ENCODE data around the gene FGFR4. TPM values are rescaled to one million over a fixed set of nuclear protein-coding genes. Genes with fewer than 3 reads are reported as not detected.

FGFR4 gene
- total RNA-seq, 1 experiment from 2014 or later = 15.2 TPM

- in situ Hi-C loops (cut with HindIII; ENCODE audit: low pct_unique_long_range_greater_than_20kb, low sequenced_read_pairs) = no loop called here
- DNase-seq (ENCODE audit: low read depth, low spot score) = no peak
Observed at GRCh38 chr5:177079606-177080005, 7.1 kb upstream of the FGFR4 start.

GRCh38 chr5:177080265-177080664, 6.5 kb upstream of the FGFR4 start:
- in situ Hi-C loops (cut with HindIII; ENCODE audit: low pct_unique_long_range_greater_than_20kb, low sequenced_read_pairs) = no loop called here
- no peak for DNase-seq (ENCODE audit: low read depth, low spot score)

- in situ Hi-C loops (cut with HindIII; ENCODE audit: low pct_unique_long_range_greater_than_20kb, low sequenced_read_pairs) = no loop called here
- no peak for DNase-seq (ENCODE audit: low read depth, low spot score)
Observed at GRCh38 chr5:177081859-177082258, 4.9 kb upstream of the FGFR4 start.

DNA sequence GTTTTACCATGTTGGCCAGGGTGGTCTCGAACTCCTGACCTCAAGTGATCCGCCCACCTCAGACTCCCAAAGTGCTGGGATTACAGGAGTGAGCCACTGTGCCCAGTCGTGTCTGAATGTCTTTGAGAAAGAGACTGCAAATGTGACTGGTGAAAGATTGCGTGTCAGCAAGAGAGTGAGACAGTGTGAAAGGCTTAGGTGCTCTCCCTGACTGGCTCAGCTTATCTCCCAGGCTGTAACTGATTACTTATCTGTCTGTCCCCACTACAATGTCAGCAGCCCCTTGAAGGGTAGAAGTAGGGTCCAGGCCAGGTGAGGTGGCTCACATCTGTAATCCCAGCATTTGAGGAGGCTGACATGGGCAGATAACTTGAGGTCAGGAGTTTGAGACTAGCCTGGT, 3.4 kb upstream of the FGFR4 start:
- in situ Hi-C loops (cut with HindIII; ENCODE audit: low pct_unique_long_range_greater_than_20kb, low sequenced_read_pairs) = no loop called here
- DNase-seq (ENCODE audit: low read depth, low spot score) = no peak

GRCh38 chr5:177084175-177084574, 2.5 kb upstream of the FGFR4 start:
- in situ Hi-C loops (cut with HindIII; ENCODE audit: low pct_unique_long_range_greater_than_20kb, low sequenced_read_pairs) = no loop called here
- no peak for DNase-seq (ENCODE audit: low read depth, low spot score)

GRCh38 chr5:177085985-177086653, 596 bp upstream of the FGFR4 start:
- in situ Hi-C loops (cut with HindIII; ENCODE audit: low pct_unique_long_range_greater_than_20kb, low sequenced_read_pairs) = no loop called here
- DNase-seq (ENCODE audit: low read depth, low spot score) = no peak

GRCh38 chr5:177087398-177088005, 787 bp downstream of the FGFR4 start:
- no peak for DNase-seq (ENCODE audit: low read depth, low spot score)
- in situ Hi-C loops (cut with HindIII; ENCODE audit: low pct_unique_long_range_greater_than_20kb, low sequenced_read_pairs) = no loop called here

GRCh38 chr5:177089127-177089526, 2.4 kb downstream of the FGFR4 start:
- in situ Hi-C loops (cut with HindIII; ENCODE audit: low pct_unique_long_range_greater_than_20kb, low sequenced_read_pairs) = no loop called here
- DNase-seq (ENCODE audit: low read depth, low spot score) = no peak

GRCh38 chr5:177089825-177090641, 3.3 kb downstream of the FGFR4 start:
- in situ Hi-C loops (cut with HindIII; ENCODE audit: low pct_unique_long_range_greater_than_20kb, low sequenced_read_pairs) = no loop called here

GRCh38 chr5:177090813-177091212, 4.1 kb downstream of the FGFR4 start:
- no peak for DNase-seq (ENCODE audit: low read depth, low spot score)
- in situ Hi-C loops (cut with HindIII; ENCODE audit: low pct_unique_long_range_greater_than_20kb, low sequenced_read_pairs) = no loop called here

More at GRCh38 chr5:177089825-177090641, 3.3 kb downstream of the FGFR4 start:
- no peak for DNase-seq (ENCODE audit: low read depth, low spot score)

DNA sequence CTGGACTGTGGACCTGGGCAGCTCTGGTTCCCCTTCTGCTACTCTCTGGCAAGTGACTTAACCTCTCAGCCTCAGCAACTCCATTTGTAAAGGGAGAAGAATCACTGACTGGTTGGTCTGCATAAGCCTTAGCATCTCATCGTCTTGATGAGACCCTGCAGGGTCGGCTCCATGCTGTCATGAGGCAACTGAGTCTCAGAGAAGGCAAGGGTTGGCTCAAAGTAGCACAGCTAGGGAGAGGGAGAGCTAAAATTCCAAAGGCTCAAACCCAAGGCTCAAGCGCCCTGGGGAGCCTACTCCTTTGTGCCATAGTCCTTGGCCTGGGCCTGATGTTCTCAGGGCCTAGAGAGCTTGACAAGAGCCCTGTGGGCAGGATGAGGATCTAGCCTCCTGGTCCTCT, 4.5 kb downstream of the FGFR4 start:
- DNase-seq (ENCODE audit: low read depth, low spot score) = no peak
- in situ Hi-C loops (cut with HindIII; ENCODE audit: low pct_unique_long_range_greater_than_20kb, low sequenced_read_pairs) = no loop called here

DNA sequence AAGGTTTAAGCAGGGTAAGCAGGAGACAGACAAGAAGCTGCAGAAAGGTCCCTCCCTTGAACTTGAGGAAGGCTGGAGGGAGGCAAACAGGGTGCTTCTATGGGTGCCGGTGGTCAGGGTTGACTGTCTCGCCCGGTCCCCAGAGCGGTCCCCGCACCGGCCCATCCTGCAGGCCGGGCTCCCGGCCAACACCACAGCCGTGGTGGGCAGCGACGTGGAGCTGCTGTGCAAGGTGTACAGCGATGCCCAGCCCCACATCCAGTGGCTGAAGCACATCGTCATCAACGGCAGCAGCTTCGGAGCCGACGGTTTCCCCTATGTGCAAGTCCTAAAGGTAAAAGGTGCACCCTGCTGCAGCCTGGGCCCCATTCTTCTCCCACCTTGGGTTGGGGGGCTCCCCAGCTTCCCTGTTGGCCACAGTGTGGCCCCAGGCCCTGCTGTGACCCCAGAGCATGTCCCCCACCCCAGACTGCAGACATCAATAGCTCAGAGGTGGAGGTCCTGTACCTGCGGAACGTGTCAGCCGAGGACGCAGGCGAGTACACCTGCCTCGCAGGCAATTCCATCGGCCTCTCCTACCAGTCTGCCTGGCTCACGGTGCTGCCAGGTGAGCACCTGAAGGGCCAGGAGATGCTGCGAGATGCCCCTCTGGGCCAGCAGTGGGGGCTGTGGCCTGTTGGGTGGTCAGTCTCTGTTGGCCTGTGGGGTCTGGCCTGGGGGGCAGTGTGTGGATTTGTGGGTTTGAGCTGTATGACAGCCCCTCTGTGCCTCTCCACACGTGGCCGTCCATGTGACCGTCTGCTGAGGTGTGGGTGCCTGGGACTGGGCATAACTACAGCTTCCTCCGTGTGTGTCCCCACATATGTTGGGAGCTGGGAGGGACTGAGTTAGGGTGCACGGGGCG, 5.7 kb downstream of the FGFR4 start:
- in situ Hi-C loops (cut with HindIII; ENCODE audit: low pct_unique_long_range_greater_than_20kb, low sequenced_read_pairs) = no loop called here
- DNase-seq (ENCODE audit: low read depth, low spot score) = no peak

- in situ Hi-C loops (cut with HindIII; ENCODE audit: low pct_unique_long_range_greater_than_20kb, low sequenced_read_pairs) = no loop called here
- DNase-seq (ENCODE audit: low read depth, low spot score) = no peak
Observed at GRCh38 chr5:177093082-177093712, 6.5 kb downstream of the FGFR4 start.

GRCh38 chr5:177093803-177094202, 7.1 kb downstream of the FGFR4 start:
- no peak for DNase-seq (ENCODE audit: low read depth, low spot score)
- in situ Hi-C loops (cut with HindIII; ENCODE audit: low pct_unique_long_range_greater_than_20kb, low sequenced_read_pairs) = no loop called here

DNA sequence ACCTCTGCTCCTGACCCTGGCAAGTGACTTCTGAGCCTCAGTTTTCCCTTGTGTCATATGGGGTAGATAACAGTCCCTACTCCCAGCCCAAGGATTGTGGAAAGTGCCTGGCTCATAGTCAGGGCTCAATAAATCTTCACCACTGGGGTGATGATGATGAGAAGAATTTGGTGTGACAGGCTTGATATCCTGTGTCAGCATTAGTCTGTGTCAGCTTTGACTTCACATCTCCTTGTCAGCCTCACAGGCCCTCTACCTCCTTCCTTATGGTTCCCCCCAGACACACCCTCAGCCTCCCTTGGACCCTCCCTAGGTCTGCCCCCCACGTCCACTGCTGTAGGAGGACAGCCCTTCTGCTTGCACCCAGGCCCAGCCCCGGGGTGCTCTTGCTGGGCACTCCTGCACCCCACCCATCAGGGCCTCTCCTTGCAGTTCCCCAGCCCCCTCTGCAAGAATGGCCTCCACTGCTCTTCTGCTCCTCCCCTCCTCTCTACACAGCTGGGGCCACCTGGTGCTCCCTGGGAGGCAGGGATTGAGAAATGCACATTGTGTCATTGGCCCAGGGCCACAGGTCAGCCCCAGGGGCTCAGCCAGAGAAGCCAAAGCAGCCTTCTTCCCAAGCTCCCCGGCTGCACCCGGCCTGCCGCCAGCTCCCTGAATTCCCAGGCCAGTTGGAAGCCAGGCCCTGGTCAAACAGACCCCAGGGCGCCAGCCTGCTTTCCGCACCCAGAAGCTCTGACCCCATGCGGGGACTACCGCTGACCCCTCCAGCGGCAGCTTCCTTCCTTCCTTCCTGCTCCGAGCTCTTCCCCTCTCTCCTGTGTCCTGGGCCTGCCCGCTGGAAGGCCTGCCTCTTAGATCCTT, 7.7 kb downstream of the FGFR4 start:
- in situ Hi-C loops (cut with HindIII; ENCODE audit: low pct_unique_long_range_greater_than_20kb, low sequenced_read_pairs) = no loop called here
- no peak for DNase-seq (ENCODE audit: low read depth, low spot score)

DNA sequence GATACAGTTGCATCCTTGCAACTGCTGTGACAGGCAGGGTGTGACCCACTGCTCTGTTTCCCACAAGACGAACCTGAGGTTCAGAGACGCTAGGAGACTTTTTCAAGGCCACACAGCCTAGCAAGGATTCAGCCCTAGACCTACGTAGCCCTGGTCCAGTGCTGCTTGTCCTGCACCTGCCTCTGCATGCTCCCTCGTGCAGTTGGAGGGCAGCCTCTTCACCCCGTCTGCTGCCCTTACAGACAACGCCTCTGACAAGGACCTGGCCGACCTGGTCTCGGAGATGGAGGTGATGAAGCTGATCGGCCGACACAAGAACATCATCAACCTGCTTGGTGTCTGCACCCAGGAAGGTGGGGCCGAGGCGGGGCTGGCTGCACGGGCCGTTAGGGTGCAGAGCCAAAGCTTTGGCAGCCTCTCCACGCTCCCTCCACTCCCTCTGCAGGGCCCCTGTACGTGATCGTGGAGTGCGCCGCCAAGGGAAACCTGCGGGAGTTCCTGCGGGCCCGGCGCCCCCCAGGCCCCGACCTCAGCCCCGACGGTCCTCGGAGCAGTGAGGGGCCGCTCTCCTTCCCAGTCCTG, 8.5 kb downstream of the FGFR4 start:
- no peak for DNase-seq (ENCODE audit: low read depth, low spot score)
- in situ Hi-C loops (cut with HindIII; ENCODE audit: low pct_unique_long_range_greater_than_20kb, low sequenced_read_pairs) = no loop called here

Data from SK-MEL-5 (cell line).